IMR-90 (cell line): ENCODE results near the gene SIX4. TPM values are rescaled to one million over a fixed set of nuclear protein-coding genes. Genes with fewer than 3 reads are reported as not detected.

Source experiments
- ATAC-seq: fragments of 200-7000 bp; cut with Tn5 transposase; 2 replicates; pipeline ENCODE4 v1.9.1; 2020; ENCODE audit warnings: low read depth, mild to moderate bottlenecking, moderate library complexity
- BruUV-seq: library from RNA; stranded (reverse); fragments of 400-500 nt; replicated peaks from 2 replicates; lab custom pipeline; 2021; lab: Mats Ljungman, UMichigan
- CTCF ChIA-PET: fragments of 300-600 bp; formaldehyde crosslinking; extraction: SDS; loops from one replicate; lab custom pipeline; 2021; ENCODE audit warnings: antibody characterized with exemption; lab: Yijun Ruan, JAX
- POLR2A ChIA-PET: fragments of 300-600 bp; sonication (Branson Sonifier 250); formaldehyde crosslinking; loops from one replicate; lab custom pipeline; 2022; ENCODE audit warnings: antibody characterized with exemption; ENCODE audit not compliant: unreplicated experiment; lab: Charles Lee
- DNase-seq: peaks from one replicate; pipeline ENCODE4 v3.0.0; 2013
- H2AFZ ChIP-seq: replicated peaks from 2 replicates; pipeline ENCODE3; 2013; ENCODE audit warnings: low read length, mild to moderate bottlenecking; ENCODE audit not compliant: poor library complexity
- H2AK5ac ChIP-seq: 2 replicates; pipeline ENCODE4 v1.6.1; 2013; ENCODE audit warnings: low read depth, low read length, inconsistent platforms
- H2AK9ac ChIP-seq: replicated peaks from 2 replicates; pipeline ENCODE3; 2013; ENCODE audit warnings: mild to moderate bottlenecking, low read depth, low read length, moderate library complexity; ENCODE audit not compliant: poor library complexity
- H2BK120ac ChIP-seq: 2 replicates; pipeline ENCODE4 v1.6.1; 2013; ENCODE audit warnings: low read depth, low read length, inconsistent platforms
- H2BK15ac ChIP-seq: 3 replicates; pipeline ENCODE4 v1.6.1; 2013; ENCODE audit warnings: low read depth, low read length, inconsistent platforms
- H2BK20ac ChIP-seq: 2 replicates; pipeline ENCODE4 v1.6.1; 2013; ENCODE audit warnings: low read depth, mild to moderate bottlenecking, inconsistent platforms, low read length, moderate library complexity
- H2BK5ac ChIP-seq: 2 replicates; pipeline ENCODE4 v1.6.1; 2013; ENCODE audit warnings: mild to moderate bottlenecking, low read depth, low read length, inconsistent platforms; ENCODE audit not compliant: poor library complexity, severe bottlenecking
- H3K14ac ChIP-seq: replicated peaks from 2 replicates; pipeline ENCODE4 v1.6.1; 2013; ENCODE audit warnings: low read depth, low read length, inconsistent platforms
- H3K18ac ChIP-seq: 2 replicates; pipeline ENCODE4 v1.6.1; 2013; ENCODE audit warnings: low read depth, low read length, control low read depth
- H3K23ac ChIP-seq: 2 replicates; pipeline ENCODE4 v1.6.1; 2013; ENCODE audit warnings: low read depth, low read length, inconsistent platforms
- H3K27ac ChIP-seq: 2 replicates; pipeline ENCODE4 v1.5.1; 2013; ENCODE audit warnings: mild to moderate bottlenecking, control low read depth, low read length; ENCODE audit not compliant: insufficient read depth
- H3K27me3 ChIP-seq: 2 replicates; pipeline ENCODE4 v1.6.1; 2013; ENCODE audit warnings: low read length; ENCODE audit not compliant: control insufficient read depth, insufficient read depth
- H3K36me3 ChIP-seq: 2 replicates; pipeline ENCODE4 v1.6.1; 2013; ENCODE audit warnings: low read length, mixed read lengths; ENCODE audit not compliant: control insufficient read depth, insufficient read depth
- H3K4ac ChIP-seq: 2 replicates; pipeline ENCODE4 v1.6.1; 2013; ENCODE audit warnings: low read depth, low read length, inconsistent platforms
- H3K4me1 ChIP-seq: 2 replicates; pipeline ENCODE4 v1.6.1; 2013; ENCODE audit warnings: low read length, mixed read lengths; ENCODE audit not compliant: control insufficient read depth, insufficient read depth
- H3K4me2 ChIP-seq: 2 replicates; pipeline ENCODE4 v1.6.1; 2013; ENCODE audit warnings: low read depth, mild to moderate bottlenecking, control low read depth, low read length, moderate library complexity
- H3K4me3 ChIP-seq: 2 replicates; pipeline ENCODE4 v1.5.1; 2013; ENCODE audit warnings: low read depth, mild to moderate bottlenecking, control low read depth, low read length, moderate library complexity; ENCODE audit not compliant: insufficient read depth
- H3K56ac ChIP-seq: 2 replicates; pipeline ENCODE4 v1.6.1; 2013; ENCODE audit warnings: low read length, inconsistent platforms; ENCODE audit not compliant: insufficient read depth; ENCODE audit errors: extremely low read depth
- H3K79me1 ChIP-seq, 2 experiments: 2 replicates each; pipeline ENCODE4 v1.6.1; 2013; ENCODE audit warnings: low read length in 2 of 2, inconsistent platforms in 1 of 2, low read depth in 1 of 2
- H3K9ac ChIP-seq: 2 replicates; pipeline ENCODE4 v1.6.1; 2013; ENCODE audit warnings: low read depth, low read length, control low read depth
- H3K9me1 ChIP-seq: 2 replicates; pipeline ENCODE4 v1.6.1; 2013; ENCODE audit warnings: low read length, inconsistent platforms; ENCODE audit not compliant: insufficient read depth
- H3K9me3 ChIP-seq: 2 replicates; pipeline ENCODE4 v1.6.1; 2013; ENCODE audit warnings: low read length; ENCODE audit not compliant: control insufficient read depth, insufficient read depth
- H4K20me1 ChIP-seq: 2 replicates; pipeline ENCODE4 v1.6.1; 2013; ENCODE audit warnings: low read length, inconsistent platforms; ENCODE audit not compliant: insufficient read depth
- H4K5ac ChIP-seq: 2 replicates; pipeline ENCODE4 v1.6.1; 2013; ENCODE audit warnings: mild to moderate bottlenecking, low read depth, low read length, control low read depth
- H4K8ac ChIP-seq, 2 experiments: 2 replicates each; pipeline ENCODE4 v1.6.1; 2013; ENCODE audit warnings: low read depth in 2 of 2, low read length in 2 of 2, control low read depth in 1 of 2, inconsistent platforms in 1 of 2
- H4K91ac ChIP-seq: 2 replicates; pipeline ENCODE4 v1.6.1; 2013; ENCODE audit warnings: low read depth, low read length, inconsistent platforms; ENCODE audit not compliant: insufficient read depth
- POLR2A ChIP-seq: IDR thresholded peaks from 2 replicates; pipeline ENCODE4 v1.6.1; 2012; ENCODE audit warnings: mild to moderate bottlenecking, low read depth, low read length
- WGBS, 2 experiments: methylation state at CpG; one replicate each; pipeline versions ENCODE4 v1.1.5 to v1.1.7; 2013; ENCODE audit warnings: missing lambda C conversion rate in 2 of 2; ENCODE audit not compliant: insufficient read length in 1 of 2; ENCODE audit errors: extremely low coverage in 2 of 2; 5-methylcytosine and 5-hydroxymethylcytosine counted together
- dilution Hi-C: fragments of 300-500 bp; cut with HindIII; formaldehyde crosslinking; loops from one replicate; pipeline ENCODE4 v1.14.3; 2018; ENCODE audit warnings: low sequenced_read_pairs; ENCODE audit not compliant: unreplicated experiment
- in situ Hi-C: fragments of 300-500 bp; cut with MboI; formaldehyde crosslinking; loops from 3 replicates; pipeline ENCODE4 v1.14.3; 2019; ENCODE audit warnings: low sequenced_read_pairs, inconsistent platforms, mixed read lengths
- intact Hi-C: fragments of 100-400 bp; cut with micrococcal nuclease; formaldehyde crosslinking; loops from 2 replicates; pipeline ENCODE4 v1.10.0; 2022
- polyA plus RNA-seq, 3 experiments: library from polyadenylated mRNA; depleted of rRNA; stranded (reverse); fragments of >200 nt; gene quantifications; 2 replicates each; pipeline ENCODE4 v1.2.3, GENCODE V29; 2012; ENCODE audit warnings: low replicate concordance in 1 of 3
- total RNA-seq: library from RNA; depleted of rRNA; stranded (reverse); fragments of >200 nt; gene quantifications from 2 replicates; pipeline ENCODE4 v1.2.3, GENCODE V29; 2012

Gene SIX4
- total and polyA plus RNA-seq, 2 of the 4 experiments (the other 2 are of a cell fraction): 7.1 to 42.7 TPM

GRCh38 chr14:60679566-60680258 is 44.4 kb downstream of the SIX4 start:
- Histone ChIP-seq H2BK5ac (no peak overlapping the region), H3K9me1 (no peaks in the 10 kb centered on the region), H3K4me2 (no peak overlapping the region), H2BK20ac (no peak overlapping the region), H3K4me3 (no peak overlapping the region), H3K9ac (no peak overlapping the region), H3K36me3 (no peaks in the 10 kb centered on the region), H2BK15ac (no peak overlapping the region), H3K9me3 (no peaks in the 10 kb centered on the region), H2AFZ (peak overlapping the region; percentile 23), H2BK120ac (no peak overlapping the region), H3K56ac (no peak overlapping the region), H2AK5ac (no peak overlapping the region), H3K27me3 (no peaks in the 10 kb centered on the region), H3K4ac (no peak overlapping the region), H3K18ac (no peak overlapping the region), H3K79me1 (no peaks in the 10 kb centered on the region), H4K91ac (no peak overlapping the region), H3K4me1 (no peaks in the 10 kb centered on the region), H4K20me1 (no peaks in the 10 kb centered on the region), H4K5ac (no peak overlapping the region), H3K23ac (no peak overlapping the region), H2AK9ac (no peak overlapping the region), H3K27ac (no peak overlapping the region), H4K8ac (no peak overlapping the region), H3K14ac (no peak overlapping the region)
- ATAC-seq (no peak), DNase-seq (no peak)
- intact Hi-C loops: no loop called here
- WGBS, 2 experiments: no CpG with 5 or more reads among the region's 4 CpGs
- dilution Hi-C loops: no loop called here
- in situ Hi-C loops: no loop called here
- CTCF ChIA-PET: no interaction called here
- no TSS peak for BruUV-seq
- TF ChIP-seq POLR2A: no peak
- POLR2A ChIA-PET: no interaction called here
